ENCODE data around the gene GJC2. TPM values are rescaled to one million over a fixed set of nuclear protein-coding genes. Genes with fewer than 3 reads are reported as not detected.
"Not testable (repeated sequence)": the region's sequence is repeated elsewhere in the genome, so short reads cannot be mapped to it uniquely, and the experiment has no call there.

GJC2 gene
- polyA plus RNA-seq, 1 donor from 2014 or later = 2.3 TPM

GRCh38 chr1:228109962-228110488, 39.7 kb upstream of the GJC2 start:
- no peaks in the 10 kb centered on the region for H3K9me2 ChIP-seq (ENCODE audit: insufficient read depth, low read length)
- H3K9ac ChIP-seq (ENCODE audit: low read length) = peak overlapping the region; percentile 88
- TF ChIP-seq TAF1 (IDR thresholded peaks at IDR 0.05; ENCODE audit: low read depth) (no peak), POLR2AphosphoS5 (IDR thresholded peaks at IDR 0.05) (no peak), RAD21 (conservative IDR thresholded peaks at IDR 0.05) (no peak), EZH2 (IDR thresholded peaks at IDR 0.05; ENCODE audit: borderline replicate concordance, insufficient read depth, low read length, poor library complexity, severe bottlenecking) (no peak), CTCF (IDR thresholded peaks at IDR 0.05; ENCODE audit: poor library complexity, severe bottlenecking) (no peak), MXI1 (conservative IDR thresholded peaks at IDR 0.05; ENCODE audit: poor library complexity, severe bottlenecking) (no peak), SMC3 (conservative IDR thresholded peaks at IDR 0.05; ENCODE audit: poor library complexity) (no peak), EP300 (conservative IDR thresholded peaks at IDR 0.05; ENCODE audit: poor library complexity, severe bottlenecking) (no peak)
- TF ChIP-seq, protein P1, sequence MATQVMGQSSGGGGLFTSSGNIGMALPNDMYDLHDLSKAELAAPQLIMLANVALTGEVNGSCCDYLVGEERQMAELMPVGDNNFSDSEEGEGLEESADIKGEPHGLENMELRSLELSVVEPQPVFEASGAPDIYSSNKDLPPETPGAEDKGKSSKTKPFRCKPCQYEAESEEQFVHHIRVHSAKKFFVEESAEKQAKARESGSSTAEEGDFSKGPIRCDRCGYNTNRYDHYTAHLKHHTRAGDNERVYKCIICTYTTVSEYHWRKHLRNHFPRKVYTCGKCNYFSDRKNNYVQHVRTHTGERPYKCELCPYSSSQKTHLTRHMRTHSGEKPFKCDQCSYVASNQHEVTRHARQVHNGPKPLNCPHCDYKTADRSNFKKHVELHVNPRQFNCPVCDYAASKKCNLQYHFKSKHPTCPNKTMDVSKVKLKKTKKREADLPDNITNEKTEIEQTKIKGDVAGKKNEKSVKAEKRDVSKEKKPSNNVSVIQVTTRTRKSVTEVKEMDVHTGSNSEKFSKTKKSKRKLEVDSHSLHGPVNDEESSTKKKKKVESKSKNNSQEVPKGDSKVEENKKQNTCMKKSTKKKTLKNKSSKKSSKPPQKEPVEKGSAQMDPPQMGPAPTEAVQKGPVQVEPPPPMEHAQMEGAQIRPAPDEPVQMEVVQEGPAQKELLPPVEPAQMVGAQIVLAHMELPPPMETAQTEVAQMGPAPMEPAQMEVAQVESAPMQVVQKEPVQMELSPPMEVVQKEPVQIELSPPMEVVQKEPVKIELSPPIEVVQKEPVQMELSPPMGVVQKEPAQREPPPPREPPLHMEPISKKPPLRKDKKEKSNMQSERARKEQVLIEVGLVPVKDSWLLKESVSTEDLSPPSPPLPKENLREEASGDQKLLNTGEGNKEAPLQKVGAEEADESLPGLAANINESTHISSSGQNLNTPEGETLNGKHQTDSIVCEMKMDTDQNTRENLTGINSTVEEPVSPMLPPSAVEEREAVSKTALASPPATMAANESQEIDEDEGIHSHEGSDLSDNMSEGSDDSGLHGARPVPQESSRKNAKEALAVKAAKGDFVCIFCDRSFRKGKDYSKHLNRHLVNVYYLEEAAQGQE (IDR thresholded peaks at IDR 0.05; ENCODE audit: borderline replicate concordance) = no peak
- H2AFZ ChIP-seq (ENCODE audit: low read depth, low read length) = peak overlapping the region; percentile 77
- H3K9me3 ChIP-seq (ENCODE audit: low read length) = no peaks in the 10 kb centered on the region
- no peaks in the 10 kb centered on the region for H4K20me1 ChIP-seq (ENCODE audit: insufficient read depth)
- H3K4me2 ChIP-seq (ENCODE audit: low read length) = peak overlapping the region; percentile 84
- peaks cover 18% of the 10 kb centered on the region for H3K79me2 ChIP-seq (replicated peaks; ENCODE audit: insufficient read depth, low read length)
- no peaks in the 10 kb centered on the region for H3F3A ChIP-seq (ENCODE audit: insufficient read depth, low read length, poor library complexity, severe bottlenecking)
- peak overlapping the region; percentile 82 for H3K4me3 ChIP-seq (ENCODE audit: low read length)
- H3K27me3 ChIP-seq (ENCODE audit: insufficient read depth, low read depth, low read length) = no peaks in the 10 kb centered on the region
- H3K27ac ChIP-seq (ENCODE audit: low read length) = peak overlapping the region; percentile 76
- H3K36me3 ChIP-seq (ENCODE audit: insufficient read depth, low read length) = no peaks in the 10 kb centered on the region

- H3K9ac ChIP-seq (ENCODE audit: low read length) = no peak overlapping the region
- no peak overlapping the region for H3K4me2 ChIP-seq (ENCODE audit: low read length)
- no peak overlapping the region for H2AFZ ChIP-seq (ENCODE audit: low read depth, low read length)
- no peaks in the 10 kb centered on the region for H3K9me3 ChIP-seq (ENCODE audit: low read length)
- TF ChIP-seq, protein P1 (IDR thresholded peaks at IDR 0.05; ENCODE audit: borderline replicate concordance) = no peak
- TF ChIP-seq TAF1 (IDR thresholded peaks at IDR 0.05; ENCODE audit: low read depth) = no peak
- no peak for TF ChIP-seq EZH2 (IDR thresholded peaks at IDR 0.05; ENCODE audit: borderline replicate concordance, insufficient read depth, low read length, poor library complexity, severe bottlenecking)
- TF ChIP-seq MXI1 (conservative IDR thresholded peaks at IDR 0.05; ENCODE audit: poor library complexity, severe bottlenecking) = no peak
- TF ChIP-seq RAD21 (conservative IDR thresholded peaks at IDR 0.05) = no peak
- no peak for TF ChIP-seq SMC3 (conservative IDR thresholded peaks at IDR 0.05; ENCODE audit: poor library complexity)
- no peak for TF ChIP-seq EP300 (conservative IDR thresholded peaks at IDR 0.05; ENCODE audit: poor library complexity, severe bottlenecking)
- no peak for TF ChIP-seq POLR2AphosphoS5 (IDR thresholded peaks at IDR 0.05)
- TF ChIP-seq CTCF (IDR thresholded peaks at IDR 0.05; ENCODE audit: poor library complexity, severe bottlenecking) = no peak
- H4K20me1 ChIP-seq (ENCODE audit: insufficient read depth) = no peaks in the 10 kb centered on the region
- no peak overlapping the region for H3K27ac ChIP-seq (ENCODE audit: low read length)
- H3K36me3 ChIP-seq (ENCODE audit: insufficient read depth, low read length) = no peaks in the 10 kb centered on the region
- no peaks in the 10 kb centered on the region for H3K9me2 ChIP-seq (ENCODE audit: insufficient read depth, low read length)
- peaks cover 18% of the 10 kb centered on the region for H3K79me2 ChIP-seq (replicated peaks; ENCODE audit: insufficient read depth, low read length)
- no peaks in the 10 kb centered on the region for H3K27me3 ChIP-seq (ENCODE audit: insufficient read depth, low read depth, low read length)
- H3K4me3 ChIP-seq (ENCODE audit: low read length) = peak overlapping the region; percentile 82
- H3F3A ChIP-seq (ENCODE audit: insufficient read depth, low read length, poor library complexity, severe bottlenecking) = no peaks in the 10 kb centered on the region
Measured at GRCh38 chr1:228110556-228110955, 39.2 kb upstream of the GJC2 start.

DNA sequence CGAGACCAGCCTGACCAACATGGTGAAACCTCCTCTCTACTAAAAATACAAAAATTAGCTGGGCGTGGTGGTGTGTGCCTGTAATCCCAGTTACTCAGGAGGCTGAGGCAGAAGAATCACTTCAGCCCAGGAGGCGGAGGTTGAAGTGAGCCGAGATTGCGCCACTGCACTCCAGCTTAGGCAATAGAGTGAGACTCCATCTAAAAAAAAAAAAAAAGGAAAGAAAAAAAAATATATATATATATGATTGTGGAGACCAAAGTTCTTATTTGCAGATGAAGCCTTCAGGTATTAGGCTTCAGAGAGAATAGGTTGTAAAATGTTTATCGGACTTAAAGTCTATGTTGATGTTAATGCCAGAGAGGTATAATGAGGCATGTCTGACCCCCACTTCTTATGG, 38.4 kb upstream of the GJC2 start:
- H3K4me2 ChIP-seq (ENCODE audit: low read length); H3F3A ChIP-seq (ENCODE audit: insufficient read depth, low read length, poor library complexity, severe bottlenecking); H3K36me3 ChIP-seq (ENCODE audit: insufficient read depth, low read length); H2AFZ ChIP-seq (ENCODE audit: low read depth, low read length); H3K4me3 ChIP-seq (ENCODE audit: low read length); H4K20me1 ChIP-seq (ENCODE audit: insufficient read depth); H3K9ac ChIP-seq (ENCODE audit: low read length); H3K27me3 ChIP-seq (ENCODE audit: insufficient read depth, low read depth, low read length); H3K27ac ChIP-seq (ENCODE audit: low read length); H3K9me3 ChIP-seq (ENCODE audit: low read length); H3K9me2 ChIP-seq (ENCODE audit: insufficient read depth, low read length): not testable (repeated sequence)
- H3K79me2 ChIP-seq (replicated peaks; ENCODE audit: insufficient read depth, low read length) = peaks cover 18% of the 10 kb centered on the region

All from neural cell (in vitro differentiated cells).